Skin of body (tissue), 2 donors: ENCODE results near the gene PPP1R3E. TPM values are rescaled to one million over a fixed set of nuclear protein-coding genes. Genes with fewer than 3 reads are reported as not detected.
"Not testable (repeated sequence)": the region's sequence is repeated elsewhere in the genome, so short reads cannot be mapped to it uniquely, and the experiment has no call there.

Source experiments
- DNase-seq: peaks from one replicate; lab custom pipeline; 2025; lab: John Stamatoyannopoulos, UW
- total RNA-seq: library from RNA; depleted of rRNA; stranded (reverse); fragments of >200 nt; gene quantifications from one replicate; pipeline ENCODE4 v1.2.3, GENCODE V29; 2014

PPP1R3E gene
- total RNA-seq, 1 donor from 2014 or later: 6.0 TPM

GRCh38 chr14:23297611-23298277 lies 4.9 kb downstream of the PPP1R3E start:
- no peak for DNase-seq

DNA sequence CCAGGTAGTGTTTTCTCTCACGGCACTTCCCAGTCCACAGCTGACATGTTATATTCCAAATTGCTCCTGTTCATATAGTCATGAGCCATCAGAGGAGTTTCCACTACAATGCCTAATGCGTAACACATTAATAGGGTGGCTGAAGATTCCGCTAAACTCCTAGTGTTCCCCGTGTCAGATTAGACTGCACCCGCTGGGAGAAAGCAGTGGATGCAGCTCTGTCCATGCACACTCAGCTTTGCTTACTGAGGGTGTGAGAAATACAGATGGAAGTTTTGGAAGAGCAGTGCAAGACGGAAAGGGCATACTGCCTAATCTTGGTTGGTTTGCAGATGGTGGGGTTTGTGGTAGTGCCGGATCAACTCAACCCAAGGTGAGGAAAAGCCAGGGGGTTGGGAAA lies 5.6 kb downstream of the PPP1R3E start:
- DNase-seq: no peak

DNA sequence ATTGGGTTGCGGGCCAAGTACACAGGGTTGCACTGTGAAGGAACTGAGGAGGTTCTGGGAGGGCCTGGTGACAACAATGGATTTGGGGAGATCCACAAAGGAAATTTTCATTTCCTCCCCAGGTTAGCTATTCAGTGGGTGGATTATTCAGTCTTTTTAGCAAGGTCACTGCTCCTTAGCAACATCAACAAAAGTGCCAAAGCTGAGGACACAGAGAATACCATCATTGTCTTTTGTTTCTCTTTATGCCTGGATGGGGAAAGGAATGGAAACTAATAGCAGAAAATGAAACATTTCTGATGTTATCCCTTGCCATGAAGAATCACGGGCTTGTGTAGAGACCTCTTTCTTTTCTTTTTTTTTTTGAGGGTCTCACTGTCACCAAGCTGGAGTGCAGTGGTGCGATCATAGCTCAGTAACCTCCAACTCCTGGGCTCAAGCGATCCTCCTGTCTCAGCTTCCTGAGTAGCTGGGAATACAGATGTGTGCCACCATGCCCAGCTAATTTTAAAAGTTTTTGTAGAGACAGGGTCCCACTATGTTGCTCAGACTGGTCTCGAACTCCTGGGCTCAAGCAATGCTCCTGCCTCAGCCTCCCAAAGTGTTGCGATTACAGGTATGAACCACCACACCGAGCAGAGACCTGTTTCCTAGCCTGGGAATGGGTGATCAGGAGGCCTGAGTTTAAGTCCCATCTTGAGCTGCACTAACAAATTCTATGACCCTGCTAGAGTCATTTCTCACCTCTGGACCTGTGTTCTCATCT lies 6.5 kb downstream of the PPP1R3E start:
- DNase-seq: no peak

DNA sequence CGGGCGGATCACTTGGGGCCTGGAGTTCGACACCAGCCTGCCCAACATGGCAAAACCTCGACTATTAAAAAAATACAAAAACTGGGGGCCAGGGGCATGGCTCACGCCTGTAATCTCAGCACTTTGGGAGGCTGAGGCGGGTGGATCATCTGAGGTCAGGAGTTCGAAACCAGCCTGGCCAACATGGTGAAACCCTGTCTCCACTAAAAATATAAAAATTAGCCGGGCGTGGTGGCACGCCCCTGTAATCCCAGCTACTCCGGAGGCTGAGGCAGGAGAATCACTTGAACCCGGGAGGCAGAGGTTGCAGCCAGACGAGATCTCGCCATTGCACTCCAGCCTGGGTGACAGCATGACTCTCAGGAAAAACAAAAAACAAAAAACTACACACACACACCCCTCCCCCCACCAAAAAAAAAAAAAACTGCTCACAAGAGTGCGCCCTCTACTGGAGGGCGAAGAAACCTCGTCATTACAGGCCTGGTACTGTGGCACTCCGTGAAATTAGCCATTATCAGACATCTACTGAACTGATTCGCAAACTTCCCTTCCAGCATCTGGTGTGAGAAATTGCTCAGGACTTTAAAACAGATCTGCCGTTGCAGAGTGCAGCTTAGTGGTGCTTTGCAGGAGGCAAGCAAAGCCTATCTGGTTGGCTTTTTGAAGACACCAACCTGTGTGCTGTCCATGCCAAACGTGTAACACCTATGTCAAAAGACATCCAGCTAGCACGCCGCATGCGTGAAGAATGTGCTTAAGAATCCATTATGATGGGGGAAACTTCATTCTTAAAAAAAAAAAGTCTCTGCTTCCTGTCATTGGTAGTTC lies 7.7 kb downstream of the PPP1R3E start:
- DNase-seq: no peak

DNA sequence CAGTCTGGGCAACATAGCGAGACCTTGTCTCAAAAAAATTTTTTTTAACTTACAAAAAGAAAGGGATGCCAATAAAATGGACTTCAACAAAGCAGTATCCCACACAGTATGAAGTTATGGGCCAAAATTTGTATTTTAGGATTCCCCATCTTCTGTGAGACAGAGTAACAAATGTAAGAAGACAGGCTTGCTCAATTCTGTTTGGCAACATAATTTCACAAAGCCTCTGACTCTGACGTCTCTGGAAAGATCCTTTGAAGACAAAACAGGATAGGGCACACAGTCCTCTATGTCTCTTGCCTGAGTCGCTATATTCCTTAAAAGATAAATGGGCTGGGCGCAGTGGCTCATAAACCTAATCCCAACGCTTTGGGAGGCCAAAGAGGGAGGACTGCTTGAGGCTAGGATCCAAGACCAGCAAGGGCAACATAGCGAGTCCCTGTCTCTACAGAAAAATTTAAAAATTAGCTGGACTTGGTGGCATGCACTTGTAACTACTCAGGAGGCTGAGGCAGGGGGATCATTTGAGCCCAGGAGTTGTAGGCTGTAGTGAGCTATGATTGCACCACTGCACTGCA lies 15.7 kb downstream of the PPP1R3E start:
- DNase-seq: no peak

DNA sequence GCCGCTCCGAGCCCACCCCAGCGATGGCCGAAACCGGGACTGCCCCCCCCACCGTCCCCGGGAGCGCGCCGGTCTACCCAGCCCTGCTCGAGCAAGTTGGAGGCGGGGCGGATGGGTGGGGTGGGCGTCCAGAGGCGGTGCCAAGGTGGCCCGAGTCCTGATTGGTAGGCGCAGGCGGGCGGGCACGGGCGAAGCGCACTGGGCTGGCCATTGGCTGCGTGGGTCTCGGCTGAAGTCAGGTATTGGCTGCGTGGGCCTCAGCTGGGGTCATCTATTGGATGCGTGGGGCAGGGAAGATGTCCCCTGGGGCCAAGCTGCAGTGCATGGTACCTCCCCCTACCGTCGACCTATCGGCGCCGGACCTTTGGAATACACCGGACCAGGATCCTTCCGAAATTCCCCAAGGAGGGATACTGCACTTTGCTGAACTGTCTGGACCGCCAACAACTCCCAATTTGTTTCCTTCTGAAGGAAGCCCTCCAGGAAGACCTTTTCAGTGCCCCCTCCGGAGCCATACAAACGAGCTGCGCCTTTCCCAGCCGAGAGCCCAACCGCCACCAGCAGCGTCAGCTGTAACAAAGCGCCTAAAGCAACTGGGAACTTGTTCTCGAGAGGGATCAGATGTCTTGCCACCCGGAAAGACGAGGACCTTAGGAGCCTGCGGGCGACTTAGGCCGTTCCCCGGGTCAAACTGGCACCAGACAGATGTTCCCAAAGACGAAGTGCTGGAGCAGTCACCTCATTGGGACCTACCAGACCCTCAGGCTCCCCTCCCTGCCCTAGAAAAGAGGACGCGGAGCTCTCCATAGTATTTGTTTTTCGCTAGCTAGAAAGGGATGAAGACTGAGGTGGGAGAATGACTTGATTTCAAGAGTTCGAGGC lies 16.4 kb downstream of the PPP1R3E start, which contains the start of gene HOMEZ:
Gene HOMEZ (minus strand): TSS at position 113 of the 882 bp plus-strand sequence. CDS start 180 bp downstream, outside the sequence.
- peak; percentile 99 for DNase-seq

DNA sequence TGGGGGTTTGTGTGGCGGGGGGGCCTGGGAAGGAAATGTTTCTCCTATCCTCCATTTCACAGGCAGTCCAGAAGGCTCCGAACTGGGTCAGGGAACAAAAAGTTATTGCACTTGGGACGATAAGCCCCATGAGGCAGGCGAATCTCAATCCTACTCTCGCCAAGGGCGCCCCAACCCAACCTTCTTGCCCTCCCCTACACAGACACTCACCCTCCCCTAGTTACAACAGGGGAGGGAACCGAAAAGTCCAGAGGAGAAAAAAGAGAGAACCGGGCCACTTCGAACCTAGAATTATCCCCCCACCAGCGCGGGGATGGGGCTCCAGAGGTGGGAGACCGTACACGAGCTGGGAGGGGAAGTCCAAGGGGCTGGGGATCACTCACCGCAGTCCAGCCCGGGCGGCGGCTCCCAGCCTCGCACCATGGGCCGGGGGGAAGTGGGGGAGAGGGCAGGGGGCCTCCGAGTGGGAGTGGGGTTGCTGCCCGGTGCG lies 17.1 kb downstream of the PPP1R3E start:
- DNase-seq: no peak

DNA sequence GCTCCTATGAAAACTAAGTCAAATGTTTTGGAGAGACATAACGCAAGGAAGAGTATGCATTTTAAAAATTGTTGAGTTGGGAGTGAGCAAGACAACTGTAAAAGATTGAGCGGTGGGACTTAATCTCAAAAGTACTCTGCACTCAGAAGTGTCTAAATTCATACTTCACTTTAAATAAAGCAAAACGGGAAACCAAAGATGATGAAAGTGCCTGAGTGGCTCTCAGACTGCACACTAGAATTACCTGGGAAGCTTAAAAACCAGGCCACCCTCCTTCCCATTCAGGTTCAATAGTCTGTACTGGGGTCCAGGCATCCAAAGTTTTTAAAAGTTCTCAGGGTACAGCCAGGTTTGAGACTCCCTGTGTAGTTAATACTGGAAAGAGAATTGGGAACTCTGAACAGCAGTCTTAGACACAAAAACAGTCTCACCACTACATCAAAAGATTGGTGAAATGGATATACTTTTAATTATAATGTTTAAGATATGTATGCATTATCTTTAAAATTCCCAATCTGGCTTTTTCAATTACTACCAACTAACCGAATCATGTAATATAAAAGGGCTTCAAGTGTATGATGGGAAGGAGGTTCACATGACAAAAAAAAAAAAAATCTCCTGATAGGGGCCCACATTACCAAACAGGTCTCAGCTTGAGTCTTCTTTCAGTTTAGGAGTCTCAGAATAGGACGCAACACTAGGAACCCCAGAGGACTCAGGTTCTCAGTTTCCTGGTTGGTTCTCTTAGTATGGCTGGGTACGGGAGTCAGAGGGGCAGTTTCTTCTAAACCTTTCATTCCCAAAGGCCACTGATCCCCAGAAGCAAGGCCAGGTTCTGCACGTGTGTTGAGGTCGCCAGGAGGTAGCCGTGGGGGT lies 17.8 kb downstream of the PPP1R3E start:
- no peak for DNase-seq

- no peak for DNase-seq
Observed at GRCh38 chr14:23281247-23281646, 21.4 kb downstream of the PPP1R3E start.

GRCh38 chr14:23277928-23278327 lies 24.7 kb downstream of the PPP1R3E start:
- not testable (repeated sequence) for DNase-seq

- no peak for DNase-seq
Observed at GRCh38 chr14:23277189-23277588, 25.5 kb downstream of the PPP1R3E start.

DNA sequence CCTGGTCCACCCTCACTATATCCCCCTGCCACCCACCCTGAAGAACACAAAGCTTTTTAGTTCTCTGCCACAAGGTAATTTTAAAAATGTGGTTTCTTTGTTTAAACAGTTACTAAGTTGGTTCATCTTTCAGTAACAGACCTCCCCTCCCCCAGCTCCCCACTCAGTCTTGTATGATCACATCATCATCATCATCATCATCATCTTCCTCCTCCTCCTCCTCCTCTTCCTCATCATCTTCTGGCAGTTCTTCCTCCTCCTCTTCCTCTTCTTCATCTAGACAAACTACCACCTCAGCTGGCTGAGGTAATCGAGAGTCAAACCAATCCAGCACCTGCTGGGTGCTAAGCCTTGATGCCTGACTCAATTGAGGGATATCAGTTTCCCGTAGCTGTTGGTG lies 27.2 kb downstream of the PPP1R3E start:
- no peak for DNase-seq

GRCh38 chr14:23269193-23269592 lies 33.5 kb downstream of the PPP1R3E start:
- no peak for DNase-seq

DNA sequence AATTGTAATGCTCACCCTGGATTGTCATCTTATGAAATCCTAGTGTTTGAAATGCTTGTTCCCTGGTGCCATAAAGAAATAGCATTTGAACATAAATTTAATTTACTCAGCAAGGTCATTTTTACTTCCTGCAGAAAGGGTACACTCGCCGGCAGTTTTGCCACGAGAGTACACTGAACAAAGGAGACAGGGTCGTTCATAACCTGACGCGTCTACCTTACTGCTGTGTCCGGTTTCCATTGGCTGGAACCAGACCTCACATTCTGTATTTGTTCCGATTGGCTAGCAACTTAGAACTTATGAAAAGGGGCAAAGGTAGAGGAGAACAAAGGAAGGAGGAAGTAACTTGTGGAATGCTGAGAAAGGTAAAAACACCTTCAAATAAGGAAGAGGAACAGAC lies 41.8 kb downstream of the PPP1R3E start:
- not testable (repeated sequence) for DNase-seq

DNA sequence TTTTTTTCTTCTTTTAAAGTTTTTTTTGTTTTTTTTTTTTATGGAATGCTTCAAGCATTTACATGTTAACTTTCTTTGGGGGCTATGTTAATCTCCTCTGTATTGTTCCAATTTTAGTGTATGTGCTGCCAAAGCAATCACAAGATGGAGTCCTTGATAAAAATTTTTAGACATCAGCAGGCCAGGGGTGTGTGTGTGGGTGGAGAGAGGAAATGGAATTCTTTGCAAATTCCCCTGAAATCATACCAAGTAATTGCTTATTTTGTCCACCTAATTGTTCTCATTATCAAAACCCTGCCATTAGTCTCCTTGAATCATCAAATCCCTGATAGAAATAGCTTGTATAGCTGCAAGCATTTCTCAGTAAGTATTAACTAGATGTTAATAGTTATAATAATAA lies 43.2 kb downstream of the PPP1R3E start:
- DNase-seq: no peak

DNA sequence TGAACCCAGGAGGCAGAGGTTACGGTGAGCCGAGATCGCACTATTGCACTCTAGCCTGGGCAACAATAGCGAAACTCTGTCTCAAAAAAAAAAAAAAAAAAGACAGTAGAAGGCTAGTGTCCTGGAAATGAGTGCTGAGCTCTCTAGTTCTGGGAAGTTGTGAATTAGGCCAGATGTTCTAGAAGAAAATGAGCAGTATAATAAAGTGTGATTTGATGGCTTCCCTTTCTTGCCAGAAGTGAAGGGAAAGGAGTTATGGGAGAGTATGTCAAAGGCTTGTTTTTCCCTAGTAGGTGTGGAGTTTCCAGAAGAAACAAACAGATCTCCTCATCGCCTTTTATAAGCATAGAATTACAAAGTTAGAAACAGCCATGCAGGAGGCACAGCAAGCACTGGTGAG lies 44.4 kb downstream of the PPP1R3E start:
- DNase-seq: no peak

GRCh38 chr14:23252420-23253333 lies 50.0 kb downstream of the PPP1R3E start:
- no peak for DNase-seq

DNA sequence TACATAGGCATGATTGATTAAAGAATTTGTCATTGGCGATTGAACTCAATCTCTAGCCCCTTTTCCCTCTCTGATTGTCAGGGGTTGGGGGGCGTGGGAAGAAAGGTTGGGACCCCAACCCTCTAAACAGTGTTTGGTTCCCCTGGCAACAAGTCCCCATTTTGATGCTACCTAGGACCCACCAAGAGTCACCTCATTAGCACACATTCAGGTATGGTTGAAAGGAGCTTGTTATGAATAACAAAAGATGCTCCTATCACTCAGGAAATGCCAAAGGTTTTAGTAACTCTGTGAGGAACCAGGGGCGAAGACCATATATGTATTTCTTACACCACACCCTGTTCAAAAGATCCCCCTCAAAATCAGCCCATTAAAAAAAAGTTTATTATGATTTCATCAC lies 50.7 kb downstream of the PPP1R3E start:
- no peak for DNase-seq
